ENCODE results near the gene TBRG4.

The TBRG4 gene

GRCh38 chr7:45140827-45141226, 29.3 kb upstream of the TBRG4 start:
- no peak for DNase-seq

- DNase-seq: no peak
Measured at GRCh38 chr7:45138433-45139267, 27.2 kb upstream of the TBRG4 start.

GRCh38 chr7:45136106-45137060, 24.9 kb upstream of the TBRG4 start:
- DNase-seq: peak; percentile 25 to 81 (median 57)

- no peak for DNase-seq
Measured at GRCh38 chr7:45133877-45134276, 22.4 kb upstream of the TBRG4 start.

- no peak for DNase-seq
Measured at GRCh38 chr7:45133352-45133751, 21.9 kb upstream of the TBRG4 start.

- no peak for DNase-seq
Measured at GRCh38 chr7:45132708-45133320, 21.3 kb upstream of the TBRG4 start.

- no peak for DNase-seq
Measured at GRCh38 chr7:45131891-45132290, 20.4 kb upstream of the TBRG4 start.

- DNase-seq: no peak
Measured at GRCh38 chr7:45130910-45131309, 19.4 kb upstream of the TBRG4 start.

GRCh38 chr7:45129906-45130305, 18.4 kb upstream of the TBRG4 start:
- DNase-seq: no peak

- DNase-seq: no peak
Measured at GRCh38 chr7:45129181-45129800, 17.8 kb upstream of the TBRG4 start.

GRCh38 chr7:45126920-45127319, 15.4 kb upstream of the TBRG4 start:
- no peak for DNase-seq

GRCh38 chr7:45126201-45126600, 14.7 kb upstream of the TBRG4 start:
- DNase-seq: no peak

GRCh38 chr7:45125193-45125904, 13.9 kb upstream of the TBRG4 start:
- DNase-seq: no peak

- no peak for DNase-seq
Measured at GRCh38 chr7:45123913-45124710, 12.6 kb upstream of the TBRG4 start.

GRCh38 chr7:45122975-45123860, 11.7 kb upstream of the TBRG4 start:
- DNase-seq: peak in 2 of 6 experiments; percentile 5 to 26

GRCh38 chr7:45119550-45119949, 8.1 kb upstream of the TBRG4 start:
- no peak for DNase-seq

GRCh38 chr7:45118889-45119331, 7.4 kb upstream of the TBRG4 start:
- DNase-seq: no peak

- DNase-seq: no peak
Measured at GRCh38 chr7:45118292-45118691, 6.8 kb upstream of the TBRG4 start.

GRCh38 chr7:45117582-45117981, 6.1 kb upstream of the TBRG4 start:
- DNase-seq: no peak

GRCh38 chr7:45116048-45116447, 4.6 kb upstream of the TBRG4 start:
- DNase-seq: no peak
